HepG2 (cell line): ENCODE measurements around the gene SERINC4. TPM values are rescaled to one million over a fixed set of nuclear protein-coding genes. Genes with fewer than 3 reads are reported as not detected.
A peak's percentile ranks its signal among the peaks of the same experiment; 100 is the strongest.

Experiments used
- ATF1 ChIP-seq: IDR thresholded peaks from 2 replicates; pipeline ENCODE4 v1.6.1; 2016; ENCODE audit warnings: mild to moderate bottlenecking, control low read depth
- SRF ChIP-seq: IDR thresholded peaks from 2 replicates; pipeline ENCODE4 v1.6.1; 2011; ENCODE audit warnings: mild to moderate bottlenecking, low read depth, low read length, moderate library complexity
- SSRP1 ChIP-seq: IDR thresholded peaks from 2 replicates; pipeline ENCODE4 v1.6.1; 2016; ENCODE audit warnings: control low read depth
- ZC3H13 ChIP-seq: sonication (generic); formaldehyde crosslinking; IDR thresholded peaks from 2 replicates; pipeline ENCODE4 v1.8.1; 2023; ENCODE audit warnings: mild to moderate bottlenecking, missing genetic modification reagents, moderate library complexity
- ZNF136 ChIP-seq: sonication (generic); formaldehyde crosslinking; IDR thresholded peaks from 2 replicates; pipeline ENCODE4 v1.8.1; 2022; ENCODE audit warnings: low read depth, mild to moderate bottlenecking, moderate library complexity, missing genetic modification reagents
- ZNF503 ChIP-seq: sonication (generic); formaldehyde crosslinking; IDR thresholded peaks from 2 replicates; pipeline ENCODE4 v1.4.0; 2020; ENCODE audit warnings: missing genetic modification reagents
- ZNF792 ChIP-seq: IDR thresholded peaks from 2 replicates; pipeline ENCODE4 v1.6.1; 2016
- ZNF850 ChIP-seq: sonication (generic); formaldehyde crosslinking; conservative IDR thresholded peaks from 2 replicates; pipeline ENCODE4 v1.9.0; 2021; ENCODE audit warnings: mild to moderate bottlenecking, missing genetic modification reagents
- polyA plus RNA-seq, 8 experiments: library from polyadenylated mRNA; depleted of rRNA in 3 of 8; stranded (reverse) in 7 of 8; unstranded in 1 of 8; fragments of >200 nt; fragmentation: Illumina TruSeq in 4 of 8; extraction: Trizol in 4 of 8; gene quantifications; 2 replicates each; pipeline versions ENCODE4 v1.2.1 to v1.2.3, GENCODE V29; 2011 to 2016; ENCODE audit warnings: low read depth in 4 of 8, missing spikeins in 1 of 8, mixed read lengths in 1 of 8; ENCODE audit not compliant: insufficient read depth in 1 of 8
- total RNA-seq, 5 experiments: library from RNA; depleted of rRNA; stranded (reverse); fragments of >200 nt; fragmentation: Illumina TruSeq; extraction: Trizol; gene quantifications; 2 replicates each; pipeline ENCODE4 v1.2.3, GENCODE V29; 2016; ENCODE audit warnings: low read depth in 1 of 5
- TF ChIP-seq, protein P1 (sequence below): sonication (generic); formaldehyde crosslinking; IDR thresholded peaks from one replicate; pipeline ENCODE4 v1.5.1; 2020; ENCODE audit warnings: mild to moderate bottlenecking, missing genetic modification reagents; ENCODE audit errors: not compliant biosample characterization
- TF ChIP-seq, protein P2 (sequence below): sonication (generic); formaldehyde crosslinking; IDR thresholded peaks from 2 replicates; pipeline ENCODE4 v1.4.0; 2020; ENCODE audit warnings: missing genetic modification reagents
- TF ChIP-seq, protein P3 (sequence below): sonication (generic); formaldehyde crosslinking; IDR thresholded peaks from 2 replicates; pipeline ENCODE4 v1.4.0; 2020; ENCODE audit warnings: missing genetic modification reagents, mild to moderate bottlenecking, borderline replicate concordance

The SERINC4 gene
- total and polyA plus RNA-seq, 2 of the 13 experiments (the other 11 are each of a cell fraction or from before 2014, with no cell fraction given): not detected

DNA sequence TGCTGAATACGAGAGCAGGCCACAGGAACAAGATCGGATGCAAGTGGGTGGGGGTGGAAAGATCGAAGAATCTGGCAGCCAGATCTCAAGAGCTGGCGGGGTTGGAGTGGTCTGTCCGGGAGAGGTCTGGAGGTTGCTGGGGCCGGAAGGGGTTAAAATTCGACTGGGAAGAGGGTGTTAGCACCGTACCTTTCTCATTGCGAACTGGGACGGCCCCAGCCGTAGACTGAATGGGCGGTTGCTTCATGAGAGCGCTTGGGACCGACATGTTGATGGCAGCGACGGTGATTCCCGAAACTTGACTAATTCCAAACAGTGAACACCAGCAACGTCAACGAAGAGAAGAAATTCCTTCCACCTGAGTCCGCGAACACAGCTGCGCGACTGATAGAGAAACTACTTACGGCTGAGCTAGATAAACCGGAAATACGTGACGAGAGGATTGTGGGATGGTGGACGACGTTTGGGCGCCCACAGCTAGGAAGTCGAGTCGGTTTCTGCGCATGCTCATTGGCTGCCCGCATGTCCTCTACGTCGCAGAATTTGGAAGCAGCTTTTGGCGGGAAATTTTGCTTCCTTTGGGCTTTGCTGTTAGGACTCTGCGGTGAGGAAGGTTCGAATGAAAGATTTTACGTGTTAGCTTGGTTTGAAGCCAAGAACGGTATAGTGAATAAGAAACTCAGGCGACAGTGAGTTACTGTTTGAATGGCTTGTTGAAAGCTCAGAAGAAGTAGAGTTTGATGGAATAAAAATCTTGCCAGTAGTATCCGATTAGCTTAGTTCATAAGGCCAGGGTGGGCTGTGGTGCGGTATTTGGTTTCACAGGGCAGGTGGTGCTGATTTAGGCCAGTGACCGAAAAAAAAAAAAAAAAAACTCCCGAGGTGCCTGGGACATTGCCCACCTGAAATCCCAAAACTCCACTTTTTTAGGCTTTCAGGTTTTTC lies 24.6 kb upstream of the SERINC4 start, which contains the start of gene MFAP1 (continued):
- TF ChIP-seq, protein P1, sequence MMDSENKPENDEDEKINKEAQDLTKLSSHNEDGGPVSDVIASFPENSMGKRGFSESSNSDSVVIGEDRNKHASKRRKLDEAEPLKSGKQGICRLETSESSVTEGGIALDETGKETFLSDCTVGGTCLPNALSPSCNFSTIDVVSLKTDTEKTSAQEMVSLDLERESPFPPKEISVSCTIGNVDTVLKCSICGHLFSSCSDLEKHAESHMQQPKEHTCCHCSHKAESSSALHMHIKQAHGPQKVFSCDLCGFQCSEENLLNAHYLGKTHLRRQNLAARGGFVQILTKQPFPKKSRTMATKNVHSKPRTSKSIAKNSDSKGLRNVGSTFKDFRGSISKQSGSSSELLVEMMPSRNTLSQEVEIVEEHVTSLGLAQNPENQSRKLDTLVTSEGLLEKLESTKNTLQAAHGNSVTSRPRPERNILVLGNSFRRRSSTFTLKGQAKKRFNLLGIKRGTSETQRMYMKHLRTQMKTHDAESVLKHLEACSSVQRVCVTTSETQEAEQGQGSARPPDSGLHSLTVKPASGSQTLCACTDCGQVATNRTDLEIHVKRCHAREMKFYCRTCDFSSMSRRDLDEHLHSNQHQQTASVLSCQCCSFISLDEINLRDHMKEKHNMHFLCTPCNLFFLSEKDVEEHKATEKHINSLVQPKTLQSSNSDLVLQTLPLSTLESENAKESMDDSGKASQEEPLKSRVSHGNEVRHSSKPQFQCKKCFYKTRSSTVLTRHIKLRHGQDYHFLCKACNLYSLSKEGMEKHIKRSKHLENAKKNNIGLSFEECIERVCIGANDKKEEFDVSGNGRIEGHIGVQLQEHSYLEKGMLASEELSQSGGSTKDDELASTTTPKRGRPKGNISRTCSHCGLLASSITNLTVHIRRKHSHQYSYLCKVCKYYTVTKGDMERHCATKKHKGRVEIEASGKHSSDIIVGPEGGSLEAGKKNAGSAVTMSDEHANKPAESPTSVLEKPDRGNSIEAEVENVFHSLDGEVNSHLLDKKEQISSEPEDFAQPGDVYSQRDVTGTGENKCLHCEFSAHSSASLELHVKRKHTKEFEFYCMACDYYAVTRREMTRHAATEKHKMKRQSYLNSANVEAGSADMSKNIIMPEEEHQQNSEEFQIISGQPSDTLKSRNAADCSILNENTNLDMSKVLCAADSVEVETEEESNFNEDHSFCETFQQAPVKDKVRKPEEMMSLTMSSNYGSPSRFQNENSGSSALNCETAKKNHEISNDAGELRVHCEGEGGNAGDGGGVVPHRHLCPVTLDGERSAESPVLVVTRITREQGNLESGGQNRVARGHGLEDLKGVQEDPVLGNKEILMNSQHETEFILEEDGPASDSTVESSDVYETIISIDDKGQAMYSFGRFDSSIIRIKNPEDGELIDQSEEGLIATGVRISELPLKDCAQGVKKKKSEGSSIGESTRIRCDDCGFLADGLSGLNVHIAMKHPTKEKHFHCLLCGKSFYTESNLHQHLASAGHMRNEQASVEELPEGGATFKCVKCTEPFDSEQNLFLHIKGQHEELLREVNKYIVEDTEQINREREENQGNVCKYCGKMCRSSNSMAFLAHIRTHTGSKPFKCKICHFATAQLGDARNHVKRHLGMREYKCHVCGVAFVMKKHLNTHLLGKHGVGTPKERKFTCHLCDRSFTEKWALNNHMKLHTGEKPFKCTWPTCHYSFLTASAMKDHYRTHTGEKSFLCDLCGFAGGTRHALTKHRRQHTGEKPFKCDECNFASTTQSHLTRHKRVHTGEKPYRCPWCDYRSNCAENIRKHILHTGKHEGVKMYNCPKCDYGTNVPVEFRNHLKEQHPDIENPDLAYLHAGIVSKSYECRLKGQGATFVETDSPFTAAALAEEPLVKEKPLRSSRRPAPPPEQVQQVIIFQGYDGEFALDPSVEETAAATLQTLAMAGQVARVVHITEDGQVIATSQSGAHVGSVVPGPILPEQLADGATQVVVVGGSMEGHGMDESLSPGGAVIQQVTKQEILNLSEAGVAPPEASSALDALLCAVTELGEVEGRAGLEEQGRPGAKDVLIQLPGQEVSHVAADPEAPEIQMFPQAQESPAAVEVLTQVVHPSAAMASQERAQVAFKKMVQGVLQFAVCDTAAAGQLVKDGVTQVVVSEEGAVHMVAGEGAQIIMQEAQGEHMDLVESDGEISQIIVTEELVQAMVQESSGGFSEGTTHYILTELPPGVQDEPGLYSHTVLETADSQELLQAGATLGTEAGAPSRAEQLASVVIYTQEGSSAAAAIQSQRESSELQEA (CRISPR knock-in tag): no peak
- no peak for TF ChIP-seq ZNF503 (CRISPR knock-in tag)
- TF ChIP-seq, protein P2, sequence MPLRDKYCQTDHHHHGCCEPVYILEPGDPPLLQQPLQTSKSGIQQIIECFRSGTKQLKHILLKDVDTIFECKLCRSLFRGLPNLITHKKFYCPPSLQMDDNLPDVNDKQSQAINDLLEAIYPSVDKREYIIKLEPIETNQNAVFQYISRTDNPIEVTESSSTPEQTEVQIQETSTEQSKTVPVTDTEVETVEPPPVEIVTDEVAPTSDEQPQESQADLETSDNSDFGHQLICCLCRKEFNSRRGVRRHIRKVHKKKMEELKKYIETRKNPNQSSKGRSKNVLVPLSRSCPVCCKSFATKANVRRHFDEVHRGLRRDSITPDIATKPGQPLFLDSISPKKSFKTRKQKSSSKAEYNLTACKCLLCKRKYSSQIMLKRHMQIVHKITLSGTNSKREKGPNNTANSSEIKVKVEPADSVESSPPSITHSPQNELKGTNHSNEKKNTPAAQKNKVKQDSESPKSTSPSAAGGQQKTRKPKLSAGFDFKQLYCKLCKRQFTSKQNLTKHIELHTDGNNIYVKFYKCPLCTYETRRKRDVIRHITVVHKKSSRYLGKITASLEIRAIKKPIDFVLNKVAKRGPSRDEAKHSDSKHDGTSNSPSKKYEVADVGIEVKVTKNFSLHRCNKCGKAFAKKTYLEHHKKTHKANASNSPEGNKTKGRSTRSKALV (CRISPR knock-in tag): no peak; the same call in 1 of the 2 replicates
- TF ChIP-seq, protein P3, sequence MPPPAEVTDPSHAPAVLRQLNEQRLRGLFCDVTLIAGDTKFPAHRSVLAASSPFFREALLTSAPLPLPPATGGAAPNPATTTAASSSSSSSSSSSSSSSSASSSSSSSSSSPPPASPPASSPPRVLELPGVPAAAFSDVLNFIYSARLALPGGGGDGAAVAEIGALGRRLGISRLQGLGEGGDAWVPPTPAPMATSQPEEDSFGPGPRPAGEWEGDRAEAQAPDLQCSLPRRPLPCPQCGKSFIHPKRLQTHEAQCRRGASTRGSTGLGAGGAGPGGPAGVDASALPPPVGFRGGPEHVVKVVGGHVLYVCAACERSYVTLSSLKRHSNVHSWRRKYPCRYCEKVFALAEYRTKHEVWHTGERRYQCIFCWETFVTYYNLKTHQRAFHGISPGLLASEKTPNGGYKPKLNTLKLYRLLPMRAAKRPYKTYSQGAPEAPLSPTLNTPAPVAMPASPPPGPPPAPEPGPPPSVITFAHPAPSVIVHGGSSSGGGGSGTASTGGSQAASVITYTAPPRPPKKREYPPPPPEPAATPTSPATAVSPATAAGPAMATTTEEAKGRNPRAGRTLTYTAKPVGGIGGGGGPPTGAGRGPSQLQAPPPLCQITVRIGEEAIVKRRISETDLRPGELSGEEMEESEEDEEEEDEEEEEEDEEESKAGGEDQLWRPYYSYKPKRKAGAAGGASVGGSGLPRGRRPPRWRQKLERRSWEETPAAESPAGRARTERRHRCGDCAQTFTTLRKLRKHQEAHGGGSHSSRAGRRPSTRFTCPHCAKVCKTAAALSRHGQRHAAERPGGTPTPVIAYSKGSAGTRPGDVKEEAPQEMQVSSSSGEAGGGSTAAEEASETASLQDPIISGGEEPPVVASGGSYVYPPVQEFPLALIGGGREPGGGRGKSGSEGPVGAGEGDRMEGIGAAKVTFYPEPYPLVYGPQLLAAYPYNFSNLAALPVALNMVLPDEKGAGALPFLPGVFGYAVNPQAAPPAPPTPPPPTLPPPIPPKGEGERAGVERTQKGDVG (CRISPR knock-in tag): 0 out of 2 replicates have a peak, but pooled peaks have one; percentile 18
- no peak for TF ChIP-seq ZNF136 (CRISPR knock-in tag)
- TF ChIP-seq ZNF850: no peak
- TF ChIP-seq SRF: no peak
- 0 out of 2 replicates have a peak, but pooled peaks have one; percentile 30 for TF ChIP-seq SSRP1
- peak; percentile 49; the same call in 1 of the 2 replicates for TF ChIP-seq ZC3H13
- TF ChIP-seq ATF1: peak; percentile 92
- peak; percentile 96 for TF ChIP-seq ZNF792 (CRISPR knock-in tag)
